MM.1S (cell line): ENCODE measurements around the gene VSTM2L.

Experiments
- DNase-seq: peaks from one replicate; pipeline ENCODE4 v3.0.0-alpha.2; 2015
- H2AFZ ChIP-seq: fragments of 300-600 bp; sonication (generic); 2 replicates; pipeline ENCODE4 v1.6.0; 2016; ENCODE audit warnings: antibody characterized with exemption, low read length
- H3F3A ChIP-seq: fragments of 300-600 bp; sonication (generic); 2 replicates; pipeline ENCODE4 v1.6.1; 2016; ENCODE audit warnings: mild to moderate bottlenecking, antibody characterized with exemption, low read length, moderate library complexity, mixed read lengths; ENCODE audit not compliant: insufficient read depth
- H3K27ac ChIP-seq: fragments of 300-600 bp; sonication (generic); 2 replicates; pipeline ENCODE4 v1.5.1; 2016; ENCODE audit warnings: mild to moderate bottlenecking, low read length
- H3K27me3 ChIP-seq: fragments of 300-600 bp; sonication (generic); replicated peaks from 2 replicates; pipeline ENCODE4 v1.6.0; 2016; ENCODE audit warnings: low read length; ENCODE audit not compliant: insufficient read depth
- H3K36me3 ChIP-seq: fragments of 300-600 bp; sonication (generic); replicated peaks from 2 replicates; pipeline ENCODE4 v1.6.1; 2016; ENCODE audit warnings: mild to moderate bottlenecking, low read length, mixed read lengths; ENCODE audit not compliant: insufficient read depth
- H3K4me1 ChIP-seq: fragments of 300-600 bp; sonication (generic); 2 replicates; pipeline ENCODE4 v1.6.1; 2016; ENCODE audit warnings: low read length, mixed read lengths
- H3K4me2 ChIP-seq: fragments of 300-600 bp; sonication (generic); 2 replicates; pipeline ENCODE4 v1.6.0; 2016; ENCODE audit warnings: low read depth, low read length
- H3K4me3 ChIP-seq: fragments of 300-600 bp; sonication (generic); 2 replicates; pipeline ENCODE4 v1.5.1; 2016; ENCODE audit warnings: low read length, mixed read lengths
- H3K79me2 ChIP-seq: fragments of 300-600 bp; sonication (generic); 2 replicates; pipeline ENCODE4 v1.6.1; 2016; ENCODE audit warnings: mixed run types, low read length, mixed read lengths
- H3K9ac ChIP-seq: fragments of 300-600 bp; sonication (generic); 2 replicates; pipeline ENCODE4 v1.6.1; 2016; ENCODE audit warnings: low read length, mixed read lengths
- H3K9me2 ChIP-seq: fragments of 300-600 bp; sonication (generic); replicated peaks from 2 replicates; pipeline ENCODE4 v1.6.1; 2016; ENCODE audit warnings: mild to moderate bottlenecking, low read length, mixed read lengths; ENCODE audit not compliant: insufficient read depth
- H3K9me3 ChIP-seq: fragments of 300-600 bp; sonication (generic); replicated peaks from 2 replicates; pipeline ENCODE4 v1.6.1; 2016; ENCODE audit warnings: mild to moderate bottlenecking, low read length, mixed read lengths; ENCODE audit not compliant: insufficient read depth
- H4K20me1 ChIP-seq: fragments of 300-600 bp; sonication (generic); 2 replicates; pipeline ENCODE4 v1.6.1; 2016; ENCODE audit warnings: mild to moderate bottlenecking, low read length, moderate library complexity, mixed read lengths; ENCODE audit not compliant: insufficient read depth
- CTCF ChIP-seq: fragments of 300-600 bp; sonication (generic); IDR thresholded peaks from 2 replicates; pipeline ENCODE4 v1.5.1; 2016; ENCODE audit warnings: antibody characterized with exemption, low read length, mixed read lengths
- EZH2 ChIP-seq: fragments of 300-600 bp; sonication (generic); optimal IDR thresholded peaks from 2 replicates; pipeline ENCODE3; 2017; ENCODE audit warnings: low read depth, mild to moderate bottlenecking, antibody characterized with exemption, low read length, mixed read lengths
- EZH2phosphoT487 ChIP-seq: fragments of 300-600 bp; sonication (generic); IDR thresholded peaks from 2 replicates; pipeline ENCODE4 v1.6.1; 2018; ENCODE audit warnings: antibody characterized with exemption, low read length

The VSTM2L gene

GRCh38 chr20:37890643-37891042 is 12.3 kb upstream of the VSTM2L start:
- TF ChIP-seq CTCF (no peak), EZH2 (no peak), EZH2phosphoT487 (no peak)
- Histone ChIP-seq H3K79me2 (no peaks in the 10 kb centered on the region), H3K9me2 (no peaks in the 10 kb centered on the region), H4K20me1 (no peaks in the 10 kb centered on the region), H3K4me3 (no peak overlapping the region), H3K27me3 (no peaks in the 10 kb centered on the region), H3K4me2 (no peak overlapping the region), H3F3A (no peaks in the 10 kb centered on the region), H3K9ac (no peak overlapping the region), H3K9me3 (no peaks in the 10 kb centered on the region), H3K27ac (no peak overlapping the region), H3K36me3 (no peaks in the 10 kb centered on the region), H3K4me1 (no peaks in the 10 kb centered on the region), H2AFZ (no peak overlapping the region)
- DNase-seq, result no peak

DNA sequence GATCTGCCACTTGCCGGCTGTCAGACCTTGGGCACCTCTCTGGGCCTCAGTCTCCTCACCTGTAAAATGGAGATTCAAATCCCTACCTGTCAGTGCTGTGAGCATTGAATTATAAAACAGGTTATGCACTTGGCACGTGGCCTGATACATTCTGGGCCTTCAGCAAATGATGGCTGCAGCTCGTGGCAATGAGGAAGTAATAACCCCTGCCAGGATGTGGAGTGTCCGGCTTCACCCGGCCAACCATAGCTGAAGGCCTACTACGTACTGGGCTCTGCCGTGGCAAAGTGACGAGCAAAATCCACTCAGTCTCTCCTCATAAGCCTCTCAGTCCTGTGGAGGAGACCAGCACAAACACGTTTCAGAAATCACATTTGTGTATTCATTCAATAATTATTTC is 10.9 kb upstream of the VSTM2L start:
- Histone ChIP-seq H3K79me2 (no peaks in the 10 kb centered on the region), H3K4me3 (no peak overlapping the region), H4K20me1 (no peaks in the 10 kb centered on the region), H3F3A (no peaks in the 10 kb centered on the region), H3K36me3 (no peaks in the 10 kb centered on the region), H3K4me2 (no peak overlapping the region), H3K9me3 (no peaks in the 10 kb centered on the region), H2AFZ (no peak overlapping the region), H3K9me2 (no peaks in the 10 kb centered on the region), H3K4me1 (no peaks in the 10 kb centered on the region), H3K27me3 (no peaks in the 10 kb centered on the region), H3K9ac (no peak overlapping the region), H3K27ac (no peak overlapping the region)
- no peak for TF ChIP-seq CTCF
- TF ChIP-seq EZH2, result no peak
- TF ChIP-seq EZH2phosphoT487, result no peak
- DNase-seq, result no peak

- no peak for TF ChIP-seq EZH2phosphoT487
- Histone ChIP-seq H3K9me2 (no peaks in the 10 kb centered on the region), H3F3A (no peaks in the 10 kb centered on the region), H2AFZ (no peak overlapping the region), H3K4me2 (no peak overlapping the region), H3K9ac (no peak overlapping the region), H3K79me2 (no peaks in the 10 kb centered on the region), H3K4me1 (no peaks in the 10 kb centered on the region), H3K27me3 (peaks cover 11% of the 10 kb centered on the region; the same call in 1 of the 2 replicates), H3K27ac (no peak overlapping the region), H4K20me1 (no peaks in the 10 kb centered on the region), H3K9me3 (no peaks in the 10 kb centered on the region), H3K4me3 (no peak overlapping the region), H3K36me3 (no peaks in the 10 kb centered on the region)
- no peak for DNase-seq
Measured at GRCh38 chr20:37893566-37894241, 9.2 kb upstream of the VSTM2L start.

GRCh38 chr20:37894454-37894853 is 8.5 kb upstream of the VSTM2L start:
- no peaks in the 10 kb centered on the region for H4K20me1 ChIP-seq
- no peak overlapping the region for H3K9ac ChIP-seq
- no peaks in the 10 kb centered on the region for H3K9me3 ChIP-seq

More at GRCh38 chr20:37894454-37894853, 8.5 kb upstream of the VSTM2L start:
- no peak for DNase-seq
- no peak for TF ChIP-seq EZH2
- no peak for TF ChIP-seq CTCF
- TF ChIP-seq EZH2phosphoT487, result no peak
- H3K27ac ChIP-seq, result no peak overlapping the region
- H3K4me3 ChIP-seq, result no peak overlapping the region
- H3K27me3 ChIP-seq, result peaks cover 13% of the 10 kb centered on the region; the same call in 1 of the 2 replicates
- H3K4me2 ChIP-seq, result no peak overlapping the region
- H3F3A ChIP-seq, result no peaks in the 10 kb centered on the region
- H3K4me1 ChIP-seq, result no peaks in the 10 kb centered on the region
- no peak overlapping the region for H2AFZ ChIP-seq
- no peaks in the 10 kb centered on the region for H3K36me3 ChIP-seq
- no peaks in the 10 kb centered on the region for H3K79me2 ChIP-seq
- no peaks in the 10 kb centered on the region for H3K9me2 ChIP-seq
